HepG2 (cell line): ENCODE measurements around the gene CLHC1. TPM values are rescaled to one million over a fixed set of nuclear protein-coding genes. Genes with fewer than 3 reads are reported as not detected.
A peak's percentile ranks its signal among the peaks of the same experiment; 100 is the strongest.

Source experiments
- AKAP8 ChIP-seq: sonication (generic); formaldehyde crosslinking; IDR thresholded peaks from 2 replicates; pipeline ENCODE4 v1.5.1; 2020; ENCODE audit warnings: mild to moderate bottlenecking, missing genetic modification reagents
- ARNT ChIP-seq: fragments of 450-650 bp; IDR thresholded peaks from 2 replicates; pipeline ENCODE4 v1.6.1; 2017
- ARNTL ChIP-seq: sonication (generic); formaldehyde crosslinking; IDR thresholded peaks from 2 replicates; pipeline ENCODE4 v1.4.0; 2020; ENCODE audit warnings: mild to moderate bottlenecking, missing genetic modification reagents
- CBX1 ChIP-seq: IDR thresholded peaks from one replicate; pipeline ENCODE4 v1.6.1; 2016; ENCODE audit warnings: antibody characterized with exemption, low read depth
- JDP2 ChIP-seq: sonication (generic); formaldehyde crosslinking; IDR thresholded peaks from 2 replicates; pipeline ENCODE4 v1.8.1; 2022; ENCODE audit warnings: missing genetic modification reagents, borderline replicate concordance
- MLLT10 ChIP-seq: sonication (generic); formaldehyde crosslinking; IDR thresholded peaks from 2 replicates; pipeline ENCODE4 v1.4.0; 2020; ENCODE audit warnings: missing genetic modification reagents
- TFDP1 ChIP-seq: IDR thresholded peaks from 2 replicates; pipeline ENCODE4 v1.6.1; 2016; ENCODE audit warnings: missing compliant biosample characterization, missing genetic modification reagents, borderline replicate concordance
- ZBTB7B ChIP-seq: sonication (generic); formaldehyde crosslinking; IDR thresholded peaks from 2 replicates; pipeline ENCODE4 v1.4.0; 2020; ENCODE audit warnings: missing genetic modification reagents
- ZFP82 ChIP-seq: sonication (generic); formaldehyde crosslinking; IDR thresholded peaks from 2 replicates; pipeline ENCODE4 v1.5.1; 2020; ENCODE audit warnings: mild to moderate bottlenecking, missing genetic modification reagents, borderline replicate concordance
- ZNF414 ChIP-seq: sonication (generic); formaldehyde crosslinking; IDR thresholded peaks from 2 replicates; pipeline ENCODE4 v1.5.0; 2020; ENCODE audit warnings: missing genetic modification reagents
- ZNF724P ChIP-seq: sonication (generic); formaldehyde crosslinking; IDR thresholded peaks from 2 replicates; pipeline ENCODE4 v1.8.0; 2022; ENCODE audit warnings: missing genetic modification reagents, borderline replicate concordance
- polyA plus RNA-seq, 8 experiments: library from polyadenylated mRNA; depleted of rRNA in 3 of 8; stranded (reverse) in 7 of 8; unstranded in 1 of 8; fragments of >200 nt; fragmentation: Illumina TruSeq in 4 of 8; extraction: Trizol in 4 of 8; gene quantifications; 2 replicates each; pipeline versions ENCODE4 v1.2.1 to v1.2.3, GENCODE V29; 2011 to 2016; ENCODE audit warnings: low read depth in 4 of 8, missing spikeins in 1 of 8, mixed read lengths in 1 of 8; ENCODE audit not compliant: insufficient read depth in 1 of 8
- total RNA-seq, 5 experiments: library from RNA; depleted of rRNA; stranded (reverse); fragments of >200 nt; fragmentation: Illumina TruSeq; extraction: Trizol; gene quantifications; 2 replicates each; pipeline ENCODE4 v1.2.3, GENCODE V29; 2016; ENCODE audit warnings: low read depth in 1 of 5
- TF ChIP-seq, protein P1 (sequence below): sonication (generic); formaldehyde crosslinking; IDR thresholded peaks from 2 replicates; pipeline ENCODE4 v1.5.1; 2020; ENCODE audit warnings: mild to moderate bottlenecking, missing genetic modification reagents
- TF ChIP-seq, protein P2 (sequence below): sonication (generic); formaldehyde crosslinking; IDR thresholded peaks from 2 replicates; pipeline ENCODE4 v1.5.1; 2020; ENCODE audit warnings: missing genetic modification reagents, mild to moderate bottlenecking, borderline replicate concordance
- TF ChIP-seq, protein P3 (sequence below): sonication (generic); formaldehyde crosslinking; IDR thresholded peaks from 2 replicates; pipeline ENCODE4 v1.5.0; 2020; ENCODE audit warnings: missing genetic modification reagents

CLHC1 gene
- total and polyA plus RNA-seq, 2 of the 13 experiments (the other 11 are each of a cell fraction or from before 2014, with no cell fraction given), result 9.8 to 12.6 TPM

DNA sequence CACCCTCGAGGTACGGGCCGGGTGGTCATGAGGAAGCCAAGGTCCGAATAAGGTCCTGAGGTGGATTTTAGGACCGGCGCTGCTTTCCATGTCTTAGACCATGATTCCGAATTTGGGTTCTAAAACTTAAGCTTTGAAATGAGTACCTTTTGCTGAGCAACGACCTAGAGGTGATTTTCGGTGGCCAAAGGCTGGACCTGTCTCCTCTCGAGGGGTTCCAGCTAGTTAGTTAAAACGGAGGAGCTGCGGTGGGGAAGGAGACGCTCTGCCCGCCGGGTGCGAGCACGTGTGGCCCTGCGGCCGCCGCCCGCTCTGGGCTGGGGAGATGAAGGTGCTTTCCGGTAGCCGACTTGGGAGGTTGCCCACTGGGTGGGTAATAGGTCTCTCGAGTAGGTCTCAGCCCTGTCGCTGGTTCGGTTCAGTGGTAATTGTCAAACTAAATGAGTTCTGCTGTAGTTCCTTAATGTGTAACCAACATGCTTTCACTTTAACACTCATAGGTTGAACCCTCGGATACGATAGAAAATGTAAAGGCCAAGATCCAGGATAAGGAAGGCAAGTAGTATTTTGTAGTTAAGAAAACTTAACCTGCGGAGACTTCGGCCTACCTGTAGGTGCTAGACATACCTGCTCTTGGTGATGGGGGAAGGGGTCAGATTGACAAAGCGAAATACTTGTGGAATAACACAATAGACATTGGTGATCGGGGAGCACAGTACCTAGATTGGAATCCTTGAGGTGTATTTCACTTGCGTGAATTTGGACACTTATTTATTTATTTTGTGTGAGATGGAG, 967 bp upstream of the CLHC1 start (continued):
- TF ChIP-seq, protein P1, sequence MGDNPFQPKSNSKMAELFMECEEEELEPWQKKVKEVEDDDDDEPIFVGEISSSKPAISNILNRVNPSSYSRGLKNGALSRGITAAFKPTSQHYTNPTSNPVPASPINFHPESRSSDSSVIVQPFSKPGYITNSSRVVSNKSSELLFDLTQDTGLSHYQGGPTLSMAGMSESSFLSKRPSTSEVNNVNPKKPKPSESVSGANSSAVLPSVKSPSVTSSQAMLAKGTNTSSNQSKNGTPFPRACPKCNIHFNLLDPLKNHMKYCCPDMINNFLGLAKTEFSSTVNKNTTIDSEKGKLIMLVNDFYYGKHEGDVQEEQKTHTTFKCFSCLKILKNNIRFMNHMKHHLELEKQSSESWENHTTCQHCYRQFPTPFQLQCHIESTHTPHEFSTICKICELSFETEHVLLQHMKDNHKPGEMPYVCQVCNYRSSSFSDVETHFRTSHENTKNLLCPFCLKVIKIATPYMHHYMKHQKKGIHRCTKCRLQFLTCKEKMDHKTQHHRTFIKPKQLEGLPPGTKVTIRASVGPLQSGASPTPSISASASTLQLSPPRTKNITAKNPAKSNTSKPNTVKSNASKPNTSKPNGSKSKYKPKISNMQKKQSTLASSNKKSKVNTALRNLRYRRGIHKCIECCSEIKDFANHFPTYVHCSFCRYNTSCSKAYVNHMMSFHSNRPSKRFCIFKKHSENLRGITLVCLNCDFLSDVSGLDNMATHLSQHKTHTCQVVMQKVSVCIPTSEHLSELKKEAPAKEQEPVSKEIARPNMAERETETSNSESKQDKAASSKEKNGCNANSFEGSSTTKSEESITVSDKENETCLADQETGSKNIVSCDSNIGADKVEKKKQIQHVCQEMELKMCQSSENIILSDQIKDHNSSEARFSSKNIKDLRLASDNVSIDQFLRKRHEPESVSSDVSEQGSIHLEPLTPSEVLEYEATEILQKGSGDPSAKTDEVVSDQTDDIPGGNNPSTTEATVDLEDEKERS (CRISPR knock-in tag), result 0 out of 2 replicates have a peak, but pooled peaks have one; percentile 37
- TF ChIP-seq ARNT (no peak), ZNF414 (CRISPR knock-in tag) (no peak), JDP2 (CRISPR knock-in tag) (no peak), CBX1 (no peak), AKAP8 (no peak), ZNF724P (no peak; the same call in 1 of the 2 replicates), ARNTL (CRISPR knock-in tag) (peak; percentile 49; the same call in 1 of the 2 replicates), ZFP82 (CRISPR knock-in tag) (no peak), ZBTB7B (CRISPR knock-in tag) (0 out of 2 replicates have a peak, but pooled peaks have one; percentile 3), MLLT10 (CRISPR knock-in tag) (no peak), TFDP1 (CRISPR knock-in tag) (peak; percentile 36; the same call in 1 of the 2 replicates)
- TF ChIP-seq, protein P2, sequence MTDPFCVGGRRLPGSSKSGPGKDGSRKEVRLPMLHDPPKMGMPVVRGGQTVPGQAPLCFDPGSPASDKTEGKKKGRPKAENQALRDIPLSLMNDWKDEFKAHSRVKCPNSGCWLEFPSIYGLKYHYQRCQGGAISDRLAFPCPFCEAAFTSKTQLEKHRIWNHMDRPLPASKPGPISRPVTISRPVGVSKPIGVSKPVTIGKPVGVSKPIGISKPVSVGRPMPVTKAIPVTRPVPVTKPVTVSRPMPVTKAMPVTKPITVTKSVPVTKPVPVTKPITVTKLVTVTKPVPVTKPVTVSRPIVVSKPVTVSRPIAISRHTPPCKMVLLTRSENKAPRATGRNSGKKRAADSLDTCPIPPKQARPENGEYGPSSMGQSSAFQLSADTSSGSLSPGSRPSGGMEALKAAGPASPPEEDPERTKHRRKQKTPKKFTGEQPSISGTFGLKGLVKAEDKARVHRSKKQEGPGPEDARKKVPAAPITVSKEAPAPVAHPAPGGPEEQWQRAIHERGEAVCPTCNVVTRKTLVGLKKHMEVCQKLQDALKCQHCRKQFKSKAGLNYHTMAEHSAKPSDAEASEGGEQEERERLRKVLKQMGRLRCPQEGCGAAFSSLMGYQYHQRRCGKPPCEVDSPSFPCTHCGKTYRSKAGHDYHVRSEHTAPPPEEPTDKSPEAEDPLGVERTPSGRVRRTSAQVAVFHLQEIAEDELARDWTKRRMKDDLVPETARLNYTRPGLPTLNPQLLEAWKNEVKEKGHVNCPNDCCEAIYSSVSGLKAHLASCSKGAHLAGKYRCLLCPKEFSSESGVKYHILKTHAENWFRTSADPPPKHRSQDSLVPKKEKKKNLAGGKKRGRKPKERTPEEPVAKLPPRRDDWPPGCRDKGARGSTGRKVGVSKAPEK, result no peak
- TF ChIP-seq, protein P3, sequence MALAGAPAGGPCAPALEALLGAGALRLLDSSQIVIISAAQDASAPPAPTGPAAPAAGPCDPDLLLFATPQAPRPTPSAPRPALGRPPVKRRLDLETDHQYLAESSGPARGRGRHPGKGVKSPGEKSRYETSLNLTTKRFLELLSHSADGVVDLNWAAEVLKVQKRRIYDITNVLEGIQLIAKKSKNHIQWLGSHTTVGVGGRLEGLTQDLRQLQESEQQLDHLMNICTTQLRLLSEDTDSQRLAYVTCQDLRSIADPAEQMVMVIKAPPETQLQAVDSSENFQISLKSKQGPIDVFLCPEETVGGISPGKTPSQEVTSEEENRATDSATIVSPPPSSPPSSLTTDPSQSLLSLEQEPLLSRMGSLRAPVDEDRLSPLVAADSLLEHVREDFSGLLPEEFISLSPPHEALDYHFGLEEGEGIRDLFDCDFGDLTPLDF (CRISPR knock-in tag), result no peak; the same call in 1 of the 2 replicates
